WTC11 (cell line): ENCODE data around the gene HID1.

Source experiments
- CTCF ChIP-seq: fragments of 200-600 bp; IDR thresholded peaks from 2 replicates; pipeline ENCODE4 v1.8.0; 2022; ENCODE audit warnings: antibody characterized with exemption
- FOXK1 ChIP-seq: sonication (generic); formaldehyde crosslinking; IDR thresholded peaks from 2 replicates; pipeline ENCODE4 v1.8.0; 2022; ENCODE audit warnings: mild to moderate bottlenecking, moderate library complexity, missing genetic modification reagents

GRCh38 chr17:74946641-74947040 lies 25.9 kb downstream of the HID1 start:
- TF ChIP-seq CTCF: no peak
- no peak for TF ChIP-seq FOXK1 (CRISPR knock-in tag)
